HG02885 (cell line): ENCODE results near the gene GP1BB.

Source experiments
- ATAC-seq: cut with Tn5 transposase; IDR thresholded peaks from one replicate; pipeline ENCODE4 v1.9.1; 2021; ENCODE audit warnings: mild to moderate bottlenecking; ENCODE audit not compliant: unreplicated experiment, poor library complexity

GP1BB gene

GRCh38 chr22:19739448-19739895 is 16.1 kb downstream of the GP1BB start:
- ATAC-seq = no peak

- ATAC-seq = no peak
Observed at GRCh38 chr22:19739911-19740449, 16.6 kb downstream of the GP1BB start.

GRCh38 chr22:19740586-19740985 is 17.2 kb downstream of the GP1BB start:
- ATAC-seq = no peak

- no peak for ATAC-seq
Observed at GRCh38 chr22:19741053-19741452, 17.7 kb downstream of the GP1BB start.

GRCh38 chr22:19742160-19743066 is 19.1 kb downstream of the GP1BB start:
- no peak for ATAC-seq

- no peak for ATAC-seq
Observed at GRCh38 chr22:19743081-19743480, 19.7 kb downstream of the GP1BB start.

- ATAC-seq = no peak
Observed at GRCh38 chr22:19743651-19744050, 20.3 kb downstream of the GP1BB start.

GRCh38 chr22:19744350-19745006 is 21.1 kb downstream of the GP1BB start:
- no peak for ATAC-seq

- no peak for ATAC-seq
Observed at GRCh38 chr22:19745155-19746101, 22.1 kb downstream of the GP1BB start.

- ATAC-seq = no peak
Observed at GRCh38 chr22:19746726-19747125, 23.4 kb downstream of the GP1BB start.

- ATAC-seq = no peak
Observed at GRCh38 chr22:19747551-19747950, 24.2 kb downstream of the GP1BB start.

GRCh38 chr22:19748139-19748538 is 24.8 kb downstream of the GP1BB start:
- ATAC-seq = no peak

- ATAC-seq = no peak
Observed at GRCh38 chr22:19748991-19749664, 25.8 kb downstream of the GP1BB start.

- ATAC-seq = no peak
Observed at GRCh38 chr22:19749876-19750275, 26.5 kb downstream of the GP1BB start.

- no peak for ATAC-seq
Observed at GRCh38 chr22:19750507-19751490, 27.5 kb downstream of the GP1BB start.

GRCh38 chr22:19751497-19752245 is 28.3 kb downstream of the GP1BB start:
- ATAC-seq = no peak

- no peak for ATAC-seq
Observed at GRCh38 chr22:19753090-19753842, 29.9 kb downstream of the GP1BB start.
